Measurements from ENCODE around the gene PTPRT.

The PTPRT gene

GRCh38 chr20:42628683-42629082 lies 561.0 kb downstream of the PTPRT start:
- H2BK120ac ChIP-seq (ENCODE audit: low read depth, low read length): no peak overlapping the region
- 37% methylated on average over 1 of the region's 1 CpG for WGBS
- H3K4me2 ChIP-seq (ENCODE audit: low read length, poor library complexity, severe bottlenecking): no peak overlapping the region
- H4K8ac ChIP-seq (ENCODE audit: low read length): no peak overlapping the region
- H3K27ac ChIP-seq (ENCODE audit: low read length, poor library complexity, severe bottlenecking): no peak overlapping the region
- no peak overlapping the region for H2AK5ac ChIP-seq (ENCODE audit: low read length, severe bottlenecking)
- no peaks in the 10 kb centered on the region for H3K9me3 ChIP-seq (ENCODE audit: control insufficient read depth, low read length)
- no peak overlapping the region for H4K91ac ChIP-seq (ENCODE audit: low read length)
- H3K79me1 ChIP-seq (replicated peaks; ENCODE audit: low read length, poor library complexity, severe bottlenecking): no peaks in the 10 kb centered on the region
- no peak overlapping the region for H3K4ac ChIP-seq (ENCODE audit: low read depth in 1 of 2, low read length in 2 of 2)
- no peaks in the 10 kb centered on the region for H3K4me1 ChIP-seq (ENCODE audit: control insufficient read depth, insufficient read depth, low read depth, low read length)
- no peak overlapping the region for H2BK5ac ChIP-seq (ENCODE audit: low read depth, low read length, poor library complexity, severe bottlenecking)
- no peak overlapping the region for H3K4me3 ChIP-seq (ENCODE audit: insufficient read depth in 1 of 2, low read depth in 1 of 2, low read length in 2 of 2)
- H3K27me3 ChIP-seq (ENCODE audit: control insufficient read depth in 1 of 2, insufficient read depth in 1 of 2, low read length in 2 of 2): no peaks in the 10 kb centered on the region
- no peak overlapping the region for H2BK12ac ChIP-seq (ENCODE audit: low read length in 2 of 2)
- no peak overlapping the region for H3K23ac ChIP-seq (ENCODE audit: low read length in 2 of 2)
- H3K18ac ChIP-seq (ENCODE audit: low read depth in 1 of 2, low read length in 2 of 2): no peak overlapping the region
- no peak overlapping the region for H2AFZ ChIP-seq (ENCODE audit: low read depth, low read length)
- no peak for DNase-seq
- no peak overlapping the region for H2BK15ac ChIP-seq (ENCODE audit: low read depth, poor library complexity, severe bottlenecking)
- no peak overlapping the region for H3K14ac ChIP-seq (ENCODE audit: low read length in 2 of 2)
- H3K9ac ChIP-seq (ENCODE audit: low read length): no peak overlapping the region
- no peaks in the 10 kb centered on the region for H3K36me3 ChIP-seq (ENCODE audit: control insufficient read depth in 1 of 2, insufficient read depth in 2 of 2, low read depth in 1 of 2, low read length in 2 of 2)

DNA sequence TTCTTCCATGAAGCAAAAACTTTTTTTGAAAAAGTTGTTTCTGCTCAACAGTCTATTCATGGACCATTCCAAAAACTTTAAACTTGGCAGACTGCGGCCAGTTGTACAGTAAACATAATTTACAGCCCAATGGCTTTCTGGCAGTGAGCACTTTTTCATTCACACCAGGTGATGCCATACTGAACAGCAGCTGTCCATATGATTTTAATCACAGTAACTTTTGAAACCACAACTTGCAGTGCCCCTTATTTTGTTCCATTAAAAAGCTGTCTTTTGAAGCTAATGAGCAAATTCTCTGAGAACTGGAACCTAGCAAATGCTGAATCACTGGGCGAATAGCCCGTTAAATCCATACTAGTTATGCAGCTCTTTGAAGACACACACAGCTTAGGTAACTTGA lies 576.6 kb downstream of the PTPRT start:
- Histone ChIP-seq H3K36me3 (ENCODE audit: control insufficient read depth in 1 of 2, insufficient read depth in 2 of 2, low read depth in 1 of 2, low read length in 2 of 2) (no peaks in the 10 kb centered on the region), H2AFZ (ENCODE audit: low read depth, low read length) (no peak overlapping the region), H3K4ac (ENCODE audit: low read depth in 1 of 2, low read length in 2 of 2) (no peak overlapping the region), H2BK12ac (ENCODE audit: low read length in 2 of 2) (no peak overlapping the region), H3K18ac (ENCODE audit: low read depth in 1 of 2, low read length in 2 of 2) (no peak overlapping the region), H3K9me3 (ENCODE audit: control insufficient read depth, low read length) (no peaks in the 10 kb centered on the region), H4K91ac (ENCODE audit: low read length) (no peak overlapping the region), H3K4me3 (ENCODE audit: insufficient read depth in 1 of 2, low read depth in 1 of 2, low read length in 2 of 2) (no peak overlapping the region), H3K14ac (ENCODE audit: low read length in 2 of 2) (no peak overlapping the region), H4K8ac (ENCODE audit: low read length) (no peak overlapping the region), H2BK5ac (ENCODE audit: low read depth, low read length, poor library complexity, severe bottlenecking) (no peak overlapping the region), H2BK120ac (ENCODE audit: low read depth, low read length) (no peak overlapping the region), H3K79me1 (replicated peaks; ENCODE audit: low read length, poor library complexity, severe bottlenecking) (no peaks in the 10 kb centered on the region), H3K9ac (ENCODE audit: low read length) (no peak overlapping the region), H3K27me3 (ENCODE audit: control insufficient read depth in 1 of 2, insufficient read depth in 1 of 2, low read length in 2 of 2) (no peaks in the 10 kb centered on the region), H3K27ac (ENCODE audit: low read length, poor library complexity, severe bottlenecking) (no peak overlapping the region), H3K23ac (ENCODE audit: low read length in 2 of 2) (no peak overlapping the region), H2BK15ac (ENCODE audit: low read depth, poor library complexity, severe bottlenecking) (no peak overlapping the region), H3K4me2 (ENCODE audit: low read length, poor library complexity, severe bottlenecking) (no peak overlapping the region), H2AK5ac (ENCODE audit: low read length, severe bottlenecking) (no peak overlapping the region), H3K4me1 (ENCODE audit: control insufficient read depth, insufficient read depth, low read depth, low read length) (no peaks in the 10 kb centered on the region)
- WGBS: 58% methylated on average over 3 of the region's 3 CpGs
- no peak for DNase-seq

GRCh38 chr20:42611889-42612837 lies 577.5 kb downstream of the PTPRT start:
- H3K9me3 ChIP-seq (ENCODE audit: control insufficient read depth, low read length): no peaks in the 10 kb centered on the region
- WGBS: 43% methylated on average over 4 of the region's 7 CpGs

GRCh38 chr20:42611423-42611822 lies 578.3 kb downstream of the PTPRT start:
- Histone ChIP-seq H4K91ac (ENCODE audit: low read length) (no peak overlapping the region), H3K9ac (ENCODE audit: low read length) (no peak overlapping the region), H3K14ac (ENCODE audit: low read length in 2 of 2) (no peak overlapping the region), H3K4me2 (ENCODE audit: low read length, poor library complexity, severe bottlenecking) (no peak overlapping the region), H3K27ac (ENCODE audit: low read length, poor library complexity, severe bottlenecking) (no peak overlapping the region), H3K27me3 (ENCODE audit: control insufficient read depth in 1 of 2, insufficient read depth in 1 of 2, low read length in 2 of 2) (no peaks in the 10 kb centered on the region), H3K18ac (ENCODE audit: low read depth in 1 of 2, low read length in 2 of 2) (no peak overlapping the region), H3K4me3 (ENCODE audit: insufficient read depth in 1 of 2, low read depth in 1 of 2, low read length in 2 of 2) (no peak overlapping the region), H2AFZ (ENCODE audit: low read depth, low read length) (no peak overlapping the region), H2BK5ac (ENCODE audit: low read depth, low read length, poor library complexity, severe bottlenecking) (no peak overlapping the region), H3K4ac (ENCODE audit: low read depth in 1 of 2, low read length in 2 of 2) (no peak overlapping the region), H3K23ac (ENCODE audit: low read length in 2 of 2) (no peak overlapping the region), H2BK120ac (ENCODE audit: low read depth, low read length) (no peak overlapping the region), H4K8ac (ENCODE audit: low read length) (no peak overlapping the region), H2AK5ac (ENCODE audit: low read length, severe bottlenecking) (no peak overlapping the region), H3K9me3 (ENCODE audit: control insufficient read depth, low read length) (no peaks in the 10 kb centered on the region), H2BK12ac (ENCODE audit: low read length in 2 of 2) (no peak overlapping the region), H3K36me3 (ENCODE audit: control insufficient read depth in 1 of 2, insufficient read depth in 2 of 2, low read depth in 1 of 2, low read length in 2 of 2) (no peaks in the 10 kb centered on the region), H3K4me1 (ENCODE audit: control insufficient read depth, insufficient read depth, low read depth, low read length) (no peaks in the 10 kb centered on the region), H2BK15ac (ENCODE audit: low read depth, poor library complexity, severe bottlenecking) (no peak overlapping the region), H3K79me1 (replicated peaks; ENCODE audit: low read length, poor library complexity, severe bottlenecking) (no peaks in the 10 kb centered on the region)
- WGBS: 75% methylated on average over 4 of the region's 4 CpGs
- DNase-seq: no peak

More at GRCh38 chr20:42611889-42612837, 577.5 kb downstream of the PTPRT start:
- Histone ChIP-seq H3K36me3 (ENCODE audit: control insufficient read depth in 1 of 2, insufficient read depth in 2 of 2, low read depth in 1 of 2, low read length in 2 of 2) (no peaks in the 10 kb centered on the region), H3K4me3 (ENCODE audit: insufficient read depth in 1 of 2, low read depth in 1 of 2, low read length in 2 of 2) (no peak overlapping the region), H3K9ac (ENCODE audit: low read length) (no peak overlapping the region), H3K14ac (ENCODE audit: low read length in 2 of 2) (no peak overlapping the region), H3K4ac (ENCODE audit: low read depth in 1 of 2, low read length in 2 of 2) (no peak overlapping the region), H2BK120ac (ENCODE audit: low read depth, low read length) (no peak overlapping the region), H4K8ac (ENCODE audit: low read length) (no peak overlapping the region), H2BK5ac (ENCODE audit: low read depth, low read length, poor library complexity, severe bottlenecking) (no peak overlapping the region), H3K4me2 (ENCODE audit: low read length, poor library complexity, severe bottlenecking) (no peak overlapping the region), H3K27me3 (ENCODE audit: control insufficient read depth in 1 of 2, insufficient read depth in 1 of 2, low read length in 2 of 2) (no peaks in the 10 kb centered on the region), H3K27ac (ENCODE audit: low read length, poor library complexity, severe bottlenecking) (no peak overlapping the region), H2AK5ac (ENCODE audit: low read length, severe bottlenecking) (no peak overlapping the region), H3K4me1 (ENCODE audit: control insufficient read depth, insufficient read depth, low read depth, low read length) (no peaks in the 10 kb centered on the region), H2AFZ (ENCODE audit: low read depth, low read length) (no peak overlapping the region), H3K79me1 (replicated peaks; ENCODE audit: low read length, poor library complexity, severe bottlenecking) (no peaks in the 10 kb centered on the region), H3K18ac (ENCODE audit: low read depth in 1 of 2, low read length in 2 of 2) (no peak overlapping the region), H2BK12ac (ENCODE audit: low read length in 2 of 2) (no peak overlapping the region), H2BK15ac (ENCODE audit: low read depth, poor library complexity, severe bottlenecking) (no peak overlapping the region), H4K91ac (ENCODE audit: low read length) (no peak overlapping the region), H3K23ac (ENCODE audit: low read length in 2 of 2) (no peak overlapping the region)
- no peak for DNase-seq
